Measurements from ENCODE around the gene IL34. TPM values are rescaled to one million over a fixed set of nuclear protein-coding genes. Genes with fewer than 3 reads are reported as not detected.

Gene IL34
- total RNA-seq, 1 experiment from 2014 or later, result not detected

GRCh38 chr16:70659546-70659945 is 13.2 kb downstream of the IL34 start (continued):
- TF ChIP-seq REST (IDR thresholded peaks at IDR 0.05; ENCODE audit: low read depth) (no peak), CBX3 (IDR thresholded peaks at IDR 0.05; ENCODE audit: low read depth) (no peak), CEBPB (IDR thresholded peaks at IDR 0.05; ENCODE audit: low read depth) (no peak)

GRCh38 chr16:70659953-70660671 is 13.8 kb downstream of the IL34 start:
- no TSS peak for BruUV-seq (replicated peaks)
- CTCF ChIA-PET, result no interaction called here

More at GRCh38 chr16:70659953-70660671, 13.8 kb downstream of the IL34 start:
- no peak overlapping the region for H2AFZ ChIP-seq (ENCODE audit: low read depth, low read length, poor library complexity, severe bottlenecking)
- no peaks in the 10 kb centered on the region for H3K79me2 ChIP-seq (ENCODE audit: insufficient read depth, low read length)
- H3K9ac ChIP-seq (ENCODE audit: low read length), result no peak overlapping the region
- no peaks in the 10 kb centered on the region for H3K9me3 ChIP-seq (ENCODE audit: control insufficient read depth in 1 of 2, insufficient read depth in 1 of 2, low read depth in 1 of 2, low read length in 2 of 2)
- H3K4me1 ChIP-seq (ENCODE audit: control insufficient read depth in 1 of 2, insufficient read depth in 2 of 2, low read length in 2 of 2), result no peaks in the 10 kb centered on the region
- H3K27ac ChIP-seq (ENCODE audit: low read depth, low read length), result no peak overlapping the region
- DNase-seq (ENCODE audit: low read depth, low spot score) (no peak), ATAC-seq (0 out of 2 replicates have a peak, but pooled peaks have one; percentile 3)
- intact Hi-C loops (cut with micrococcal nuclease), result loop anchor here (10.0 kb wide), 1 partner anchor 135 kb away; the partner anchor contains the start of genes COG4 and SF3B3
- H3K4me2 ChIP-seq (ENCODE audit: low read length), result no peak overlapping the region
- no peak overlapping the region for H3K4me3 ChIP-seq (replicated peaks in 1 of 2; ENCODE audit: low read depth in 1 of 2, low read length in 2 of 2)
- TF ChIP-seq FOSL1 (IDR thresholded peaks at IDR 0.05; ENCODE audit: low read depth) (no peak), REST (IDR thresholded peaks at IDR 0.05; ENCODE audit: low read depth) (no peak), SRF (IDR thresholded peaks at IDR 0.05; ENCODE audit: low read depth) (no peak), JUND (IDR thresholded peaks at IDR 0.05) (no peak), POLR2AphosphoS5 (IDR thresholded peaks at IDR 0.05; ENCODE audit: low read depth, low read length) (no peak), RAD21 (IDR thresholded peaks at IDR 0.05; ENCODE audit: low read depth) (no peak)
- RAD21 ChIA-PET (ENCODE audit: low non-redundant PET in 1 of 2, low total read pairs in 2 of 2, uncharacterized antibody in 2 of 2, unreplicated experiment in 2 of 2), result no interaction called here
- POLR2A ChIA-PET, result no interaction called here
- no peaks in the 10 kb centered on the region for H4K20me1 ChIP-seq (ENCODE audit: insufficient read depth)
- H3K9me2 ChIP-seq (ENCODE audit: insufficient read depth), result no peaks in the 10 kb centered on the region
- H3K27me3 ChIP-seq (ENCODE audit: insufficient read depth, low read length), result no peaks in the 10 kb centered on the region
- peaks cover 0 to 6% of the 10 kb centered on the region in 2 experiments; a peak in 1 of 4 replicates for H3K36me3 ChIP-seq (ENCODE audit: control insufficient read depth in 1 of 2, insufficient read depth in 2 of 2, low read length in 2 of 2)

Data from HCT116 (cell line).